Heart left ventricle (tissue), 16 donors: Measurements from ENCODE around the gene DEPDC5. TPM values are rescaled to one million over a fixed set of nuclear protein-coding genes. Genes with fewer than 3 reads are reported as not detected.
A peak's percentile ranks its signal among the peaks of the same experiment; 100 is the strongest.

ENCODE experiments used
- ATAC-seq, 4 donors: fragments of 200-7000 bp; cut with Tn5 transposase; one replicate each; pipeline ENCODE4 v1.9.1; 2020 to 2022; ENCODE audit warnings: moderate library complexity in 4 of 4, mild to moderate bottlenecking in 3 of 4, moderate number of reproducible peaks in 1 of 4
- DNase-seq, 5 donors: peaks; one replicate each; pipeline ENCODE4 v3.0.0-alpha.2; 2020
- H3K27ac ChIP-seq, 12 donors: fragments of 200-600 bp; sonication (generic) in 4 of 12; one replicate each; pipeline versions ENCODE4 v1.5.0 to v1.8.0; 2016 to 2022; ENCODE audit warnings: mild to moderate bottlenecking in 2 of 12
- H3K27me3 ChIP-seq, 9 donors: fragments of 200-600 bp; sonication (generic) in 2 of 9; one replicate each; pipeline versions ENCODE4 v1.5.1 to v1.8.0; 2016 to 2022; ENCODE audit warnings: mild to moderate bottlenecking in 3 of 9
- H3K36me3 ChIP-seq, 9 donors: fragments of 200-600 bp; sonication (generic) in 2 of 9; one replicate each; pipeline versions ENCODE4 v1.5.0 to v1.8.0; 2018 to 2022; ENCODE audit warnings: mild to moderate bottlenecking in 2 of 9
- H3K4me1 ChIP-seq, 12 donors: fragments of 200-600 bp; sonication (generic) in 4 of 12; one replicate each; pipeline versions ENCODE4 v1.5.0 to v1.8.0; 2016 to 2022; ENCODE audit warnings: mild to moderate bottlenecking in 3 of 12
- H3K4me3 ChIP-seq, 12 donors: fragments of 200-600 bp; sonication (generic) in 4 of 12; one replicate each; pipeline versions ENCODE4 v1.5.0 to v1.8.0; 2017 to 2022; ENCODE audit warnings: mild to moderate bottlenecking in 9 of 12, moderate library complexity in 4 of 12
- H3K9me3 ChIP-seq, 12 donors: fragments of 200-600 bp; sonication (generic) in 4 of 12; one replicate each; pipeline versions ENCODE4 v1.5.0 to v1.8.0; 2016 to 2022; ENCODE audit warnings: mild to moderate bottlenecking in 1 of 12
- CTCF ChIP-seq, 12 donors: fragments of 200-600 bp; sonication (generic) in 4 of 12; IDR thresholded peaks; one replicate each; pipeline versions ENCODE4 v1.5.0 to v1.8.0; 2018 to 2022; ENCODE audit warnings: antibody characterized with exemption in 12 of 12, mild to moderate bottlenecking in 5 of 12
- POLR2A ChIP-seq, 2 donors: fragments of 450-650 bp; IDR thresholded peaks; one replicate each; pipeline ENCODE4 v1.6.1; 2017; ENCODE audit warnings: antibody characterized with exemption in 2 of 2, mild to moderate bottlenecking in 2 of 2, moderate library complexity in 2 of 2
- WGBS, 4 donors: extraction: QIAGEN DNeasy Blood & Tissue Kit in 2 of 4; methylation state at CpG; one replicate each; pipeline versions ENCODE4 v1.1.5 to v1.1.7; 2013 to 2018; 5-methylcytosine and 5-hydroxymethylcytosine counted together
- intact Hi-C, 10 donors: fragments of 100-400 bp; cut with DNase I; formaldehyde crosslinking; loops; one replicate each; pipeline versions ENCODE4 v1.11.1 to v1.14.2; 2022
- polyA plus RNA-seq, 2 donors: library from polyadenylated mRNA; stranded (reverse); fragments of 200-250 nt; gene quantifications; one replicate each; pipeline ENCODE4 v1.2.3, GENCODE V29; 2013
- total RNA-seq, 9 donors: library from RNA; depleted of rRNA in 2 of 9; stranded (reverse); fragments of >200 nt in 2 of 9; fragmentation: NEBNext Ultra II Directional in 3 of 9; extraction: Animal tissue kit (Norgen Biotek cat#: 25700) in 3 of 9; gene quantifications; one replicate each; pipeline versions ENCODE4 v1.1.0 to v1.2.4, GENCODE V29; 2016 to 2023
- donor health status: ischemic (EF 13 %, LVEDD 7.1; RV severe dilation, severe dysfunction).
- donor health status: healthy with polysubstance abuse.
- donor health status: DM: no; HTN: yes; CAD: no.
- donor health status: DM: no; HTN: no; CAD: no.
- donor health status: ischemic (EF 25% LVEDD 6.9; RV normal size, moderate dysfunction).
- donor health status: ischemic (EF 25% LVEDD 5.7; RV mildly dilated, moderate dysfunction).
- donor health status: healthy.
- donor health status: DM: yes; HTN: yes; CAD: no.
- donor health status: ischemic (EF 35%, LVEDD 5.7; RV mildly dilated, moderate dysfunction).
- donor health status: nonischemic (EF 11% LVEDD 7.7; RV severe dilation, severe dysfunction).
- donor health status: DM: yes; HTN: yes; CAD: no.
- donor health status: PGD.
- donor health status: ischemic (EF 29% LVEDD 5.4; RV normal size, mild dysfunction).
- donor health status: nonischemic (EF 23%, LVEDD 6.1; RV moderate dilation, normal function).

The DEPDC5 gene
- total and polyA plus RNA-seq, 11 donors = 5.7 to 21.4 (median 10.4) TPM

GRCh38 chr22:31891366-31892079 is 137.7 kb downstream of the DEPDC5 start:
- H3K27ac ChIP-seq = no peak overlapping the region

GRCh38 chr22:31892080-31892433 is 138.2 kb downstream of the DEPDC5 start:
- Histone ChIP-seq H3K4me1 (no peaks in the 10 kb centered on the region), H3K27ac (no peak overlapping the region), H3K36me3 (peaks cover 0 to 68% (median 39%) of the 10 kb centered on the region in 9 donors), H3K27me3 (no peaks in the 10 kb centered on the region), H3K9me3 (no peaks in the 10 kb centered on the region), H3K4me3 (no peak overlapping the region)
- ATAC-seq = no peak
- no peak for TF ChIP-seq CTCF (IDR thresholded peaks at IDR 0.05)
- TF ChIP-seq POLR2A (IDR thresholded peaks at IDR 0.05) = no peak
- intact Hi-C loops = no loop called here
- no peak for DNase-seq
- WGBS, 4 donors = 90 to 100% (median 98%) methylated on average over 2 of the region's 2 CpGs

More at GRCh38 chr22:31891366-31892079, 137.7 kb downstream of the DEPDC5 start:
- ATAC-seq (no peak), DNase-seq (no peak)
- TF ChIP-seq POLR2A (IDR thresholded peaks at IDR 0.05) = no peak
- no peak for TF ChIP-seq CTCF (IDR thresholded peaks at IDR 0.05)
- H3K9me3 ChIP-seq = no peaks in the 10 kb centered on the region
- H3K4me1 ChIP-seq = no peaks in the 10 kb centered on the region
- peaks cover 0 to 63% (median 37%) of the 10 kb centered on the region in 9 donors for H3K36me3 ChIP-seq
- 91 to 95% (median 94%) methylated on average over 5 of the region's 5 CpGs for WGBS, 4 donors
- intact Hi-C loops = no loop called here
- H3K27me3 ChIP-seq = no peaks in the 10 kb centered on the region
- no peak overlapping the region for H3K4me3 ChIP-seq

GRCh38 chr22:31893460-31893859 is 139.6 kb downstream of the DEPDC5 start:
- 72 to 80% (median 77%) methylated on average over 6 of the region's 6 CpGs for WGBS, 4 donors
- no peak for ATAC-seq
- H3K9me3 ChIP-seq = no peaks in the 10 kb centered on the region
- H3K4me3 ChIP-seq = no peak overlapping the region
- no peak for TF ChIP-seq CTCF (IDR thresholded peaks at IDR 0.05)
- TF ChIP-seq POLR2A (IDR thresholded peaks at IDR 0.05) = no peak
- H3K27me3 ChIP-seq = no peaks in the 10 kb centered on the region
- H3K4me1 ChIP-seq = no peaks in the 10 kb centered on the region
- intact Hi-C loops = no loop called here
- H3K27ac ChIP-seq = no peak overlapping the region
- peak in 1 of 5 donors; percentile 10 for DNase-seq
- H3K36me3 ChIP-seq = peaks cover 0 to 81% (median 49%) of the 10 kb centered on the region in 9 donors

- Histone ChIP-seq H3K36me3 (peaks cover 0 to 77% (median 50%) of the 10 kb centered on the region in 9 donors), H3K4me1 (no peaks in the 10 kb centered on the region), H3K4me3 (no peak overlapping the region)
Measured at GRCh38 chr22:31895411-31896123, 141.7 kb downstream of the DEPDC5 start.

More at GRCh38 chr22:31895411-31896123, 141.7 kb downstream of the DEPDC5 start:
- H3K9me3 ChIP-seq = no peaks in the 10 kb centered on the region
- 85 to 95% (median 89%) methylated on average over 2 of the region's 2 CpGs for WGBS, 4 donors
- no peak for TF ChIP-seq POLR2A (IDR thresholded peaks at IDR 0.05)
- TF ChIP-seq CTCF (IDR thresholded peaks at IDR 0.05) = no peak
- ATAC-seq = no peak
- no peak overlapping the region for H3K27ac ChIP-seq
- H3K27me3 ChIP-seq = no peaks in the 10 kb centered on the region
- DNase-seq = no peak
- intact Hi-C loops = no loop called here
